IgD-negative memory B cell (primary cell): ENCODE results near the gene GPR63. TPM values are rescaled to one million over a fixed set of nuclear protein-coding genes. Genes with fewer than 3 reads are reported as not detected.
"Not testable (repeated sequence)": the region's sequence is repeated elsewhere in the genome, so short reads cannot be mapped to it uniquely, and the experiment has no call there.

Source experiments
- H3K27ac Mint-ChIP-seq, 3 donors: one replicate each; pipeline ENCODE4 v1.8.0; 2020 to 2022; ENCODE audit warnings: mild to moderate bottlenecking in 3 of 3, mixed read lengths in 3 of 3, moderate library complexity in 1 of 3
- H3K27me3 Mint-ChIP-seq: one replicate; pipeline ENCODE4 v1.8.0; 2021; ENCODE audit warnings: mixed read lengths
- H3K36me3 Mint-ChIP-seq: one replicate; pipeline ENCODE4 v1.8.0; 2020; ENCODE audit warnings: mild to moderate bottlenecking, mixed read lengths
- H3K4me1 Mint-ChIP-seq, 3 donors: one replicate each; pipeline ENCODE4 v1.8.0; 2020 to 2022; ENCODE audit warnings: mixed read lengths in 3 of 3, mild to moderate bottlenecking in 1 of 3
- H3K4me3 Mint-ChIP-seq, 4 donors: one replicate each; pipeline ENCODE4 v1.8.0; 2020 to 2022; ENCODE audit warnings: mild to moderate bottlenecking in 4 of 4, mixed read lengths in 4 of 4, moderate library complexity in 3 of 4
- H3K9me3 Mint-ChIP-seq, 3 donors: one replicate each; pipeline ENCODE4 v1.8.0; 2020 to 2021; ENCODE audit warnings: mixed read lengths in 3 of 3, mild to moderate bottlenecking in 1 of 3
- polyA plus RNA-seq: library from polyadenylated mRNA; unstranded; fragments of 300-500 nt; fragmentation: Illumina TruSeq; gene quantifications from one replicate; pipeline ENCODE4 v1.2.3, GENCODE V29; 2021

GPR63 gene, protein sequence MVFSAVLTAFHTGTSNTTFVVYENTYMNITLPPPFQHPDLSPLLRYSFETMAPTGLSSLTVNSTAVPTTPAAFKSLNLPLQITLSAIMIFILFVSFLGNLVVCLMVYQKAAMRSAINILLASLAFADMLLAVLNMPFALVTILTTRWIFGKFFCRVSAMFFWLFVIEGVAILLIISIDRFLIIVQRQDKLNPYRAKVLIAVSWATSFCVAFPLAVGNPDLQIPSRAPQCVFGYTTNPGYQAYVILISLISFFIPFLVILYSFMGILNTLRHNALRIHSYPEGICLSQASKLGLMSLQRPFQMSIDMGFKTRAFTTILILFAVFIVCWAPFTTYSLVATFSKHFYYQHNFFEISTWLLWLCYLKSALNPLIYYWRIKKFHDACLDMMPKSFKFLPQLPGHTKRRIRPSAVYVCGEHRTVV
- not detected for polyA plus RNA-seq

DNA sequence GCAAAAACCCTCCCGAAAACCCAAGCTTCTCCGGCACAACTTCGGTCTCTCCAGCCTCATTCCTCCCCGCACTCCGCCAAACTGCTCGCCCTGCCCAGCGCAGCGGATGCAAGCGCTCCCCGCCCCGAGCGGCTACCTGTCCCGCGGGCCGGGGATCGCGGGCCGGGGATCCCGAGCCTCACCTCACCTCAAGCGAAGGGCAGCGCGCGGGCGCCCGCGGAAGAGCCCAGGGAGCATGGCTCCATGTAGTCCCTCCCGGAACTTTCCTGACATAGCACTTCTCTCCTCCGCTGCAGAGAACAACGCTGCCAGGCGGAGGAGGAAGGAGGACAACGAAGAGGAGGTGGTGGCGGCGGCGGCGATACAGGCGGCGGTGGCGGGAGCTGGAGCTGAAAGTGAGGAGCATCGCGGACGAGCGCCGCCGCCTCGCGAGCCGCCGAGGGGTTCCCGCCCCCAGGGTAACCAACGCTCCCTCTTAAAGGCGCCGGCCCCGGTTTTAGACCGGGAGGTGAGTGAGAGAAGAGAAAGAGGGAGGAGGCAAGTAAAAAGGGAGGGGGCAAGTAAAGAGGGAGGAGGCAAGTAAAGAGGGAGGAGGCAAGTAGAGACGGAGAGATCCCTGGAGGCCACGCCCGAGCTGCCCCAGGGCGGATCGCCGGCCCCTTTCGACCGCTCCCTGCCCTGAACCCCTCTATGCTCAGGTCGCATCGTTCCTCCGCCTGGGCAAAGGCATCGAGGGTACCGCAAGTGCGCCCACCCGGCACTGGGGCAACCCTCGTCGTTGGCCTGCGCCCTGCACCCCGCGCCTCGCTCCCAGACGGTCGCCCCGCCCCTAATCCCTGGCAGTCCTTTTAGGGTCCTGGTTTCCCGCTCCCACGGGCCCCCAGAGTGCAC, at the start of gene GPR63:
TSS of gene GPR63 (minus strand) at position 397 of the 891 bp plus-strand sequence. CDS start 37,746 bp downstream, outside the sequence.
- Mint-ChIP-seq H3K4me1 (peaks cover 0 to 8% (median 4%) of the 10 kb centered on the region in 3 donors), H3K27me3 (peaks cover 33% of the 10 kb centered on the region), H3K27ac (peak within 1 kb of the TSS in 1 of 3 donors; percentile 65), H3K36me3 (no peaks in the 10 kb centered on the region), H3K4me3 (peak within 1 kb of the TSS; percentile 64 to 93 (median 90)), H3K9me3 (no peaks in the 10 kb centered on the region)

DNA sequence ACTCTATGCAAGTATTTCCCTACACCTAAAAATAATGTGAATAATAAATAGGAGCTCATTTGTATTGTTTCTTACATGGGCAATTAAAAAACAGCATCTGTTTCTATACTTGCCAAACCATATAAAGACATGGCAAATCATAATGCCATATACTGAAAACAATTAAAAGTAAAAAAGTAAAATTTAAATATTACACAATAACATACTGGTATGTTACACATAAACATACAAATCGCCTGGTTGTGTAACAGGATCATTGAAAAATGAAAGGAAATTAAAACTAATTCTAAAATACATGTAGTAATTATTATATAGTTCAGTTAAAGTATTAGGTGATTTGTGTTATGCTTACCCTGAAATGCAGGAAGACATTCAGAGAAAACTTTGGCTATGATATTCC, 49.2 kb upstream of the GPR63 start:
- Mint-ChIP-seq H3K36me3 (no peaks in the 10 kb centered on the region), H3K27me3 (no peaks in the 10 kb centered on the region), H3K9me3 (no peaks in the 10 kb centered on the region), H3K4me3 (no peak overlapping the region), H3K27ac (no peak overlapping the region), H3K4me1 (peaks cover 3 to 8% (median 5%) of the 10 kb centered on the region in 3 donors)

GRCh38 chr6:96885187-96885631, 47.9 kb upstream of the GPR63 start:
- H3K9me3 Mint-ChIP-seq, H3K27ac Mint-ChIP-seq, H3K27me3 Mint-ChIP-seq, H3K36me3 Mint-ChIP-seq, H3K4me1 Mint-ChIP-seq: not testable (repeated sequence)
- peak overlapping the region in 2 of 4 donors; percentile 37 to 55 for H3K4me3 Mint-ChIP-seq

GRCh38 chr6:96878143-96878542, 40.9 kb upstream of the GPR63 start:
- H3K36me3 Mint-ChIP-seq = peaks cover 1% of the 10 kb centered on the region
- H3K4me1 Mint-ChIP-seq = no peaks in the 10 kb centered on the region
- H3K9me3 Mint-ChIP-seq = no peaks in the 10 kb centered on the region
- H3K27ac Mint-ChIP-seq = no peak overlapping the region
- H3K27me3 Mint-ChIP-seq = no peaks in the 10 kb centered on the region
- H3K4me3 Mint-ChIP-seq = no peak overlapping the region

- Mint-ChIP-seq H3K27me3 (no peaks in the 10 kb centered on the region), H3K36me3 (peaks cover 1% of the 10 kb centered on the region), H3K4me3 (no peak overlapping the region), H3K4me1 (no peaks in the 10 kb centered on the region), H3K9me3 (no peaks in the 10 kb centered on the region), H3K27ac (no peak overlapping the region)
Observed at GRCh38 chr6:96876886-96877545, 39.7 kb upstream of the GPR63 start.

- Mint-ChIP-seq H3K9me3 (peaks cover 0 to 2% (median 0%) of the 10 kb centered on the region in 3 donors), H3K27me3 (no peaks in the 10 kb centered on the region), H3K36me3 (peaks cover 1% of the 10 kb centered on the region), H3K4me3 (no peak overlapping the region), H3K27ac (no peak overlapping the region), H3K4me1 (no peaks in the 10 kb centered on the region)
Observed at GRCh38 chr6:96872976-96873375, 35.7 kb upstream of the GPR63 start.

- Mint-ChIP-seq H3K27ac (no peak overlapping the region), H3K36me3 (no peaks in the 10 kb centered on the region), H3K9me3 (peaks cover 0 to 3% (median 2%) of the 10 kb centered on the region in 3 donors), H3K4me3 (no peak overlapping the region), H3K27me3 (peaks cover 6% of the 10 kb centered on the region), H3K4me1 (peaks cover 0 to 2% (median 0%) of the 10 kb centered on the region in 3 donors)
Observed at GRCh38 chr6:96865055-96865405, 27.8 kb upstream of the GPR63 start.

GRCh38 chr6:96864216-96865054, 27.2 kb upstream of the GPR63 start:
- Mint-ChIP-seq H3K27me3 (peaks cover 7% of the 10 kb centered on the region), H3K4me3 (peak overlapping the region in 1 of 4 donors; percentile 34), H3K27ac (no peak overlapping the region), H3K9me3 (peaks cover 0 to 3% (median 2%) of the 10 kb centered on the region in 3 donors), H3K4me1 (peaks cover 0 to 2% (median 0%) of the 10 kb centered on the region in 3 donors), H3K36me3 (no peaks in the 10 kb centered on the region)

DNA sequence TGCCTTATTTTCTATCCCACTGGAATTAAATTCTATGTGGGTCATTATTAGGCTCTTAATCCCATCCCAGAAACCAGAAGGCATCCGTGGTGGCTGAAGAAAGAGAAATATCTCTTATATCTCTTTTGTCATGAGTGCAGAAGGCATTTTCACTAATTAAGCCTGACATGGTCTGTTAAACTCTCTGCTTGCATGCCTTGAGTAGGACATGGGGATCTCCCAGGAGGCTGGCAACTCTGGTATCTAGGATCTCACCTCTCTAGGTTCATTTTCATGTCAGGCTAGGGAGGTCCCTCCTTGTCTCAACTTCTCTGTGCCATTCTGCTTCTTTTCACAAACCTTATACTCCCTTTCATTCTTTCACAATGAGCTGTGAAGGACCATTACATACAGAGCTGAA, 25.3 kb upstream of the GPR63 start:
- no peaks in the 10 kb centered on the region for H3K36me3 Mint-ChIP-seq
- peaks cover 12% of the 10 kb centered on the region for H3K27me3 Mint-ChIP-seq
- no peak overlapping the region for H3K4me3 Mint-ChIP-seq
- H3K4me1 Mint-ChIP-seq = peaks cover 0 to 2% (median 0%) of the 10 kb centered on the region in 3 donors
- H3K27ac Mint-ChIP-seq = no peak overlapping the region
- H3K9me3 Mint-ChIP-seq = peaks cover 0 to 3% (median 0%) of the 10 kb centered on the region in 3 donors

- Mint-ChIP-seq H3K4me3 (no peak overlapping the region), H3K27me3 (peaks cover 12% of the 10 kb centered on the region)
Observed at GRCh38 chr6:96861588-96861987, 24.3 kb upstream of the GPR63 start.

GRCh38 chr6:96856856-96857255, 19.6 kb upstream of the GPR63 start:
- H3K27ac Mint-ChIP-seq = no peak overlapping the region
- peaks cover 0 to 4% (median 3%) of the 10 kb centered on the region in 3 donors for H3K9me3 Mint-ChIP-seq
- no peak overlapping the region for H3K4me3 Mint-ChIP-seq
- no peaks in the 10 kb centered on the region for H3K4me1 Mint-ChIP-seq
- peaks cover 7% of the 10 kb centered on the region for H3K27me3 Mint-ChIP-seq
- H3K36me3 Mint-ChIP-seq = no peaks in the 10 kb centered on the region

More at GRCh38 chr6:96861588-96861987, 24.3 kb upstream of the GPR63 start:
- peaks cover 0 to 3% (median 0%) of the 10 kb centered on the region in 3 donors for H3K9me3 Mint-ChIP-seq
- no peaks in the 10 kb centered on the region for H3K36me3 Mint-ChIP-seq
- H3K27ac Mint-ChIP-seq = no peak overlapping the region
- peaks cover 0 to 2% (median 0%) of the 10 kb centered on the region in 3 donors for H3K4me1 Mint-ChIP-seq

DNA sequence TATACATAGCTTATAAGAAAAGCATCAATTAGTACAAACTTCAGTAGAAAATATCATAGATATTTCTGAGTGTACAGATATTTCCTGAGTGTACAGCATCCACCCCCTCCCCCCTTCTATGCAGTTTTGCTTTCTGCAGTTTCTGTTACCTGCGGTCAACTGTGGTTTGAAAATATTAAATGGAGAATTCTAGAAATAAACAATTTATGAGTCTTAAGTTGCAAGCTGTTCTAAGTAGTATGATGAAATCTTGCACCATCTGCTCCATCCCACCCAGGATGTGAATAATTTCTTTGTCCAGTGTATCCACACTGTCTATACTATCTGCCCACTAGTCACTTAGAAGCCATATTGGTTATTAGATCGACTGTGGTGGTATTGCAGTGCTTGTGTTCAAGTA, 15.8 kb upstream of the GPR63 start:
- no peak overlapping the region for H3K4me3 Mint-ChIP-seq
- peaks cover 0 to 4% (median 2%) of the 10 kb centered on the region in 3 donors for H3K9me3 Mint-ChIP-seq
- no peak overlapping the region for H3K27ac Mint-ChIP-seq
- no peaks in the 10 kb centered on the region for H3K36me3 Mint-ChIP-seq
- H3K4me1 Mint-ChIP-seq = no peaks in the 10 kb centered on the region
- H3K27me3 Mint-ChIP-seq = no peaks in the 10 kb centered on the region

GRCh38 chr6:96852605-96853004, 15.3 kb upstream of the GPR63 start:
- Mint-ChIP-seq H3K4me1 (no peaks in the 10 kb centered on the region), H3K36me3 (no peaks in the 10 kb centered on the region), H3K27me3 (peaks cover under 1% of the 10 kb centered on the region), H3K27ac (no peak overlapping the region), H3K4me3 (no peak overlapping the region), H3K9me3 (peaks cover 0 to 4% (median 2%) of the 10 kb centered on the region in 3 donors)

DNA sequence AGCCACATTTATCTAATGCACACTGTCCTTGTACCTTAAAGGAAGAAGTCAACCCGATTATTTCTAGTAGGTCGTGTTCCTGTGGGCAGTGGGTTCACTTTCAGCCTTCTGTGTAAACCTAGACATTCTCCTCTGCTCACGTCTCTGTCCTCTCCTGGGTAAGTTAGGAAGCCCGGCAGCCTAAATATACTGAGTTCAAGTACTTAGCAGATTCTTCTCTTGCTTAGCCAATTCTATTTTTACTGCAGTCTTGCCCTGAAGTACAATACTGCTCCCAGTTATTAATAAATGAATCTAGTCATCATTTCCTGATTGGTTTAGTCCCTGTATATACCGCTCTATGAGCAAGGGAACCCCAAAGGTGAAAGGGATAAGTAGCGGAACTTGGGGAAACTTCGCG, 14.6 kb upstream of the GPR63 start:
- Mint-ChIP-seq H3K27me3 (peaks cover 7% of the 10 kb centered on the region), H3K4me3 (no peak overlapping the region)

More for the DNA sequence above, 14.6 kb upstream of the GPR63 start:
- H3K36me3 Mint-ChIP-seq = no peaks in the 10 kb centered on the region
- no peak overlapping the region for H3K27ac Mint-ChIP-seq
- peaks cover 4 to 6% (median 5%) of the 10 kb centered on the region in 3 donors for H3K9me3 Mint-ChIP-seq
- no peaks in the 10 kb centered on the region for H3K4me1 Mint-ChIP-seq
